Stomach (tissue), 9 donors: ENCODE results near the gene DNASE1L3. TPM values are rescaled to one million over a fixed set of nuclear protein-coding genes. Genes with fewer than 3 reads are reported as not detected.

Source experiments
- DNase-seq, 2 donors: peaks; one replicate each; pipeline versions ENCODE4 v3.0.0 to v3.0.0-alpha.2; 2013 to 2019
- H3K27ac ChIP-seq, 5 donors: fragments of 200-600 bp in 4 of 5; sonication (generic) in 4 of 5; one replicate each; pipeline ENCODE4 v1.5.1; 2013 to 2019; ENCODE audit warnings: mild to moderate bottlenecking in 1 of 5, moderate library complexity in 1 of 5
- H3K27me3 ChIP-seq, 3 donors: fragments of 200-600 bp; sonication (generic); one replicate each; pipeline ENCODE4 v1.5.1; 2017 to 2019; ENCODE audit warnings: mixed run types in 1 of 3
- H3K36me3 ChIP-seq, 4 donors: fragments of 200-600 bp; sonication (generic); 1 replicate in 3 of 4; 2 replicates in 1 of 4; pipeline ENCODE4 v1.5.1; 2016 to 2019
- H3K4me1 ChIP-seq, 4 donors: fragments of 200-600 bp; sonication (generic); one replicate each; pipeline ENCODE4 v1.5.1; 2016 to 2019
- H3K4me3 ChIP-seq, 4 donors: fragments of 200-600 bp; sonication (generic) in 3 of 4; one replicate each; pipeline ENCODE4 v1.5.1; 2016 to 2019; ENCODE audit warnings: mild to moderate bottlenecking in 1 of 4
- H3K9me3 ChIP-seq, 4 donors: fragments of 200-600 bp; sonication (generic); one replicate each; pipeline ENCODE4 v1.5.1; 2016 to 2019
- EP300 ChIP-seq: sonication (generic); formaldehyde crosslinking; IDR thresholded peaks from one replicate; pipeline ENCODE4 v1.6.1; 2017; ENCODE audit warnings: antibody characterized with exemption
- POLR2A ChIP-seq, 4 donors: fragments of 450-650 bp; IDR thresholded peaks; one replicate each; pipeline ENCODE4 v1.6.1; 2016; ENCODE audit warnings: antibody characterized with exemption in 4 of 4, control low read depth in 2 of 4, mild to moderate bottlenecking in 1 of 4, moderate library complexity in 1 of 4
- POLR2AphosphoS5 ChIP-seq, 3 donors: sonication (generic); formaldehyde crosslinking; IDR thresholded peaks; one replicate each; pipeline ENCODE4 v1.6.1; 2016; ENCODE audit warnings: antibody characterized with exemption in 3 of 3
- WGBS, 5 donors: extraction: QIAGEN DNeasy Blood & Tissue Kit in 3 of 5; methylation state at CpG; one replicate each; pipeline versions ENCODE4 v1.1.5 to v1.1.7; 2013 to 2018; 5-methylcytosine and 5-hydroxymethylcytosine counted together
- intact Hi-C: fragments of 100-400 bp; cut with DNase I; formaldehyde crosslinking; loops from one replicate; pipeline ENCODE4 v1.15.1; 2023; ENCODE audit warnings: low total_unique reads
- polyA plus RNA-seq, 3 donors: library from polyadenylated mRNA; stranded (reverse); fragments of 200-250 nt; gene quantifications; one replicate each; pipeline ENCODE4 v1.2.3, GENCODE V29; 2013
- total RNA-seq, 5 donors: library from RNA; depleted of rRNA; stranded (reverse); fragments of >200 nt; gene quantifications; one replicate each; pipeline versions ENCODE4 v1.1.0 to v1.2.3, GENCODE V29; 2014 to 2016
- TF ChIP-seq, protein P1 (sequence below), 7 experiments: fragments of 450-650 bp in 4 of 7; fragments of 200-600 bp in 3 of 7; sonication (generic) in 3 of 7; IDR thresholded peaks; one replicate each; pipeline ENCODE4 v1.5.1; 2016 to 2019; ENCODE audit warnings: antibody characterized with exemption in 7 of 7, control low read depth in 2 of 7, mild to moderate bottlenecking in 1 of 7
- donor health status: healthy with polysubstance abuse.
- donor health status: Bipolar disorder and iron deficiency.
- donor health status: healthy.

Gene DNASE1L3
- total and polyA plus RNA-seq, 8 donors: 0.43 to 10.4 (median 3.1) TPM; not detected in 2

DNA sequence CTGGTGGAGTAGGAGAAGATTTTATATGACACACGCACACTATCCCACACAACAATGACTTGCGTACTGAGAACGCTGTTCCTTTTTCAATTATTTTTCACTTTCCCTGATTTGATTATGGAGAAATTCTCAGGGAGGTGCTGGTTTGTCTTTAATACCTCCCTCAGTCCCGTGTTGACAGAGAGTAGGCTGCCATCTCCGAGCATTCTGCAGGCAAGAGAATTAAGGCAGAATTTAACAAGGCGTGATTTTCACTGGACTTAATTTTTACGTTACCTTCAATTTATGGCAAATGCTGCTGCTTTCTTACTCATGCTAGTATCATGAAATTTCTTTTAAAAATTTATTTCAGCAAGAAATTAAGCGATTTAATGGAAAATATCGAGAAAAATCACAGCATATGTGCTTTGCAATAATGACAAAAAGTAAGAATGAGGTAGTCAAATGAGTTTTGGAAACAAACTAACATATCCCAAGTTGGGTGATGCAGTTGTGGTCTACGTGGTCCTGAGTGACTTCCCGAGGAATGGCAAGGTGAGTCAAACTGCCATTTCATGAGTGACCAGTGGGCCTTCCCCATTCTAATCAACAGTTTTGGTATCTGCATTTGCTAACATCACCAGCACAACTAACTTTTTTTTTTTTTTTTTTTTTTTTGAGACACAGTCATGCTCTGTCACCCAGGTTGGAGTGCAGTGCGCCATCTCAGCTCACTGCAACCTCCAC is 16.9 kb downstream of the DNASE1L3 start:
- no peak overlapping the region for H3K4me3 ChIP-seq
- H3K27ac ChIP-seq: no peak overlapping the region
- WGBS, 5 donors: 81 to 93% (median 90%) methylated on average over 12 of the region's 12 CpGs
- no peaks in the 10 kb centered on the region for H3K27me3 ChIP-seq
- H3K9me3 ChIP-seq: no peaks in the 10 kb centered on the region
- DNase-seq: no peak
- H3K4me1 ChIP-seq: peaks cover 0 to 7% (median 0%) of the 10 kb centered on the region in 4 donors
- H3K36me3 ChIP-seq: no peaks in the 10 kb centered on the region
- TF ChIP-seq, protein P1, sequence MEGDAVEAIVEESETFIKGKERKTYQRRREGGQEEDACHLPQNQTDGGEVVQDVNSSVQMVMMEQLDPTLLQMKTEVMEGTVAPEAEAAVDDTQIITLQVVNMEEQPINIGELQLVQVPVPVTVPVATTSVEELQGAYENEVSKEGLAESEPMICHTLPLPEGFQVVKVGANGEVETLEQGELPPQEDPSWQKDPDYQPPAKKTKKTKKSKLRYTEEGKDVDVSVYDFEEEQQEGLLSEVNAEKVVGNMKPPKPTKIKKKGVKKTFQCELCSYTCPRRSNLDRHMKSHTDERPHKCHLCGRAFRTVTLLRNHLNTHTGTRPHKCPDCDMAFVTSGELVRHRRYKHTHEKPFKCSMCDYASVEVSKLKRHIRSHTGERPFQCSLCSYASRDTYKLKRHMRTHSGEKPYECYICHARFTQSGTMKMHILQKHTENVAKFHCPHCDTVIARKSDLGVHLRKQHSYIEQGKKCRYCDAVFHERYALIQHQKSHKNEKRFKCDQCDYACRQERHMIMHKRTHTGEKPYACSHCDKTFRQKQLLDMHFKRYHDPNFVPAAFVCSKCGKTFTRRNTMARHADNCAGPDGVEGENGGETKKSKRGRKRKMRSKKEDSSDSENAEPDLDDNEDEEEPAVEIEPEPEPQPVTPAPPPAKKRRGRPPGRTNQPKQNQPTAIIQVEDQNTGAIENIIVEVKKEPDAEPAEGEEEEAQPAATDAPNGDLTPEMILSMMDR (IDR thresholded peaks at IDR 0.05): no peak
- no peak for TF ChIP-seq POLR2AphosphoS5 (IDR thresholded peaks at IDR 0.05)
- TF ChIP-seq POLR2A (IDR thresholded peaks at IDR 0.05): no peak
- no peak for TF ChIP-seq EP300
- intact Hi-C loops: loop anchor here (5.0 kb wide), 1 partner anchor 103 kb away; no protein-coding TSS in a partner anchor

DNA sequence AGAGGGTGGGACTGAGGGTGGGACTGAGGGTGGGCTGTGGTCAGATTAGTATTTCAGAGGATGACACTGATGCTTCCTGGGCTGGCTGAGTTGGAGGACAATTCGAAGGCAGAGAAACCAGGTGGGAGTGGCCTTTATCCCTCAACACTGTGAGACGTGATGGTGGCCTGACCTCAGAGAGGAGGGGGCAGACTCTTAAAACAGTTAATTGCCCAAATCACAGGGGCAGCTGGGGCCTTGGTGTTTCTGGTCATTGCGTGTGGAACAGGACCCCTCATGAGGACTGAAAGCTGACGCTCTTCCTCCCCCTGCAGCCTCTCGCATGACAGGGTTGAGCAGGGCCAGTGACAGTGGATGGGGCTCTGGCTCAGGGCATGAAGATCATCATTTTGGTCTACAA is 18.7 kb downstream of the DNASE1L3 start:
- H3K36me3 ChIP-seq: no peaks in the 10 kb centered on the region
- H3K27ac ChIP-seq: no peak overlapping the region
- intact Hi-C loops: loop anchor here (5.0 kb wide), 1 partner anchor 105 kb away; no protein-coding TSS in a partner anchor
- H3K27me3 ChIP-seq: no peaks in the 10 kb centered on the region
- H3K4me1 ChIP-seq: peaks cover 0 to 7% (median 3%) of the 10 kb centered on the region in 4 donors
- no peak overlapping the region for H3K4me3 ChIP-seq
- no peak for TF ChIP-seq POLR2AphosphoS5 (IDR thresholded peaks at IDR 0.05)
- DNase-seq: no peak
- WGBS, 5 donors: 78 to 89% (median 84%) methylated on average over 4 to 5 of the region's 5 CpGs
- H3K9me3 ChIP-seq: no peaks in the 10 kb centered on the region

DNA sequence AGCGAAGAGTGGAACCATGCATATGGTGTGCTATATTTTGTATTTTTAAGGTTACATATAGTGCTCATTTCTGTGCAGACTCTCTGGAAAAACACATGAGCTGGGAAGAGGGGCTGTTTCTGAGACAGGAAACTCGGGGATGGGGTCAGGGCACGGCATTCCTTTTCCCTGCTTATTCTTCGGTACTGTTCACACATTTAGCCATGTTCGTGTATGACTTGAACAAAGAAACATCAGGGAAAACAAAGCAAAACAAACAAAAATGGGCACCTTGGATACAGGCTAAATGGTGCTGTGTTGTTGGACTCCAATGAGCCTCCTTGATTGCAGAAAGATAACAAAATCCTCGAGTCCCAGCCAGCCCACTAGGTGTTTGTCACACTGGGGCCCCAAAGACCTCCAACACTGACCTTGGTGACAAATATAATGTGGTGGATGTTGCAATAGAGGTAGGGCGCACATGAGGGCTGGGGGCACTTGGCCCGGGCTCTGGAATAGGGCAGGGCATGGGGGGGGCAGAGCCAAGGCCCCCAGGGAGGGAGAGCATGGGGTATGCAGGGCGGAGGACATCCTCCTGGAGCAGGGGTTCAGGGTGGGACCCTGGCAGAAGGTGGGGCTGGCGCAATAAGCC is 19.3 kb downstream of the DNASE1L3 start:
- Histone ChIP-seq H3K27ac (no peak overlapping the region), H3K36me3 (no peaks in the 10 kb centered on the region), H3K4me3 (no peak overlapping the region), H3K27me3 (no peaks in the 10 kb centered on the region), H3K4me1 (peaks cover 0 to 7% (median 3%) of the 10 kb centered on the region in 4 donors), H3K9me3 (no peaks in the 10 kb centered on the region)
- intact Hi-C loops: loop anchor here (5.0 kb wide), 1 partner anchor 106 kb away; no protein-coding TSS in a partner anchor
- no peak for DNase-seq
- WGBS, 5 donors: 51 to 62% (median 60%) methylated on average over 10 of the region's 10 CpGs
- TF ChIP-seq EP300 (no peak), POLR2A (IDR thresholded peaks at IDR 0.05) (no peak)

DNA sequence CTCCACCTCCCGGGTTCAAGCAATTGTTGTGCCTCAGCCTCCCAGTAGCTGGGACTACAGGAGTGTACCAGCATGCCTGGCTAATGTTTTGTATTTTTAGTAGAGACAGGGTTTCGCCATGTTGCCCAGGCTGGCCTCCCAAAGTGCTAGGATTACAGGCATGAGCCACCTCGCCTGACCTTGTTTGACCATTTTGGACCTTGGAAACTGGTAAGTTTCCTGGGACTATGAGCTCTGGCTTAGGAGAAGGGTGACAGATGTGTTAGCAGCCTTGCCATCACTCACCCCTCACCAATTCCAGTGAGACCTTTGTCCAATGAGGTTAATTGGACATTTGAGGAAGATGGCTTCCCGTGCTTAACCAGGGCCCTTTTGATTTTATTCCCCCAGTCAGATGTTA is 19.9 kb downstream of the DNASE1L3 start:
- Histone ChIP-seq H3K9me3 (no peaks in the 10 kb centered on the region), H3K27me3 (no peaks in the 10 kb centered on the region), H3K27ac (no peak overlapping the region), H3K36me3 (no peaks in the 10 kb centered on the region), H3K4me1 (peaks cover 0 to 7% (median 3%) of the 10 kb centered on the region in 4 donors), H3K4me3 (no peak overlapping the region)
- 89 to 95% (median 91%) methylated on average over 3 to 4 of the region's 4 CpGs for WGBS, 5 donors
- DNase-seq: no peak
- TF ChIP-seq EP300 (no peak), POLR2AphosphoS5 (IDR thresholded peaks at IDR 0.05) (no peak), POLR2A (IDR thresholded peaks at IDR 0.05) (no peak)
- TF ChIP-seq, protein P1 (IDR thresholded peaks at IDR 0.05): no peak
- intact Hi-C loops: loop anchor here (5.0 kb wide), 1 partner anchor 106 kb away; no protein-coding TSS in a partner anchor

DNA sequence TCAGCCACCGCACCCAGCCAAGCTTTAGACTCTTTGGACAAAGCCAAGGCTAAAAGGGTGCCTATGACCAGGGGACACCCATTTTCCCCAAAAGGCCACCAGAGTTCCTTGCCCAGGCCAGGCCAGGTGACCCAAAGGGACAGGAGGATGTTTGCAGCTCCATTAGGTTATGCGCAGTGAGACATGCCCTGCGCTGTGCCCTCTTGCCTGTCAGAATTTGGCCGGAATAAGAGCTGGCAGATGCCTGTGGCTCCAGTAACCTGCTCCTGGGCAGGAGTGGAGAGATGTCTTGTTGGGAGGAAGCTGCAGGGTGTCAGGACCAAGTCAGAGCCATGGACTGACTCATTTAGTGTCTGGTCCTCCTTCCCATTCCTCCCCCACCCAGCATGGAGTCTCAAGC is 20.5 kb downstream of the DNASE1L3 start:
- no peak overlapping the region for H3K4me3 ChIP-seq
- no peak for DNase-seq
- no peaks in the 10 kb centered on the region for H3K27me3 ChIP-seq
- WGBS, 5 donors: 84 to 100% (median 97%) methylated on average over 4 of the region's 4 CpGs
- no peak overlapping the region for H3K27ac ChIP-seq
- TF ChIP-seq, protein P1 (IDR thresholded peaks at IDR 0.05): no peak
- TF ChIP-seq POLR2A (IDR thresholded peaks at IDR 0.05) (no peak), POLR2AphosphoS5 (IDR thresholded peaks at IDR 0.05) (no peak), EP300 (no peak)
- intact Hi-C loops: loop anchor here (5.0 kb wide), 1 partner anchor 107 kb away; no protein-coding TSS in a partner anchor
- no peaks in the 10 kb centered on the region for H3K36me3 ChIP-seq
- H3K9me3 ChIP-seq: no peaks in the 10 kb centered on the region
- H3K4me1 ChIP-seq: peaks cover 0 to 7% (median 3%) of the 10 kb centered on the region in 4 donors
